Fibroblast of lung (primary cell): ENCODE results near the gene POU3F3. TPM values are rescaled to one million over a fixed set of nuclear protein-coding genes. Genes with fewer than 3 reads are reported as not detected.

Source experiments
- DNase-seq, 2 donors: peaks; one replicate each; pipeline versions ENCODE4 v3.0.0 to v3.0.0-alpha.2; 2010; ENCODE audit warnings: low read depth in 2 of 2
- H2AFZ ChIP-seq: 2 replicates; pipeline ENCODE4 v1.5.1; 2012; ENCODE audit warnings: low read length, control low read depth, inconsistent platforms
- H3K27ac ChIP-seq: 2 replicates; pipeline ENCODE4 v1.5.1; 2011; ENCODE audit warnings: low read length, control low read depth; ENCODE audit not compliant: insufficient read depth
- H3K27me3 ChIP-seq: 2 replicates; pipeline ENCODE4 v1.5.1; 2011; ENCODE audit warnings: mild to moderate bottlenecking, low read length; ENCODE audit not compliant: control insufficient read depth, insufficient read depth
- H3K36me3 ChIP-seq: 2 replicates; pipeline ENCODE4 v1.5.1; 2011; ENCODE audit warnings: low read length; ENCODE audit not compliant: control insufficient read depth, insufficient read depth
- H3K4me1 ChIP-seq: 2 replicates; pipeline ENCODE4 v1.5.1; 2011; ENCODE audit warnings: low read length; ENCODE audit not compliant: control insufficient read depth, insufficient read depth; ENCODE audit errors: extremely low read depth
- H3K4me2 ChIP-seq: 2 replicates; pipeline ENCODE4 v1.5.1; 2011; ENCODE audit warnings: low read length, control low read depth; ENCODE audit not compliant: insufficient read depth; ENCODE audit errors: extremely low read depth
- H3K4me3 ChIP-seq, 4 experiments: fragments of 200-600 bp in 1 of 4; sonication (generic) in 1 of 4; replicated peaks in 1 of 4; 2 replicates each; pipeline ENCODE4 v1.5.1; 2011 to 2016; ENCODE audit warnings: low read length in 4 of 4, low read depth in 3 of 4, mild to moderate bottlenecking in 3 of 4, control low read depth in 2 of 4, inconsistent platforms in 1 of 4, mixed read lengths in 1 of 4; ENCODE audit not compliant: insufficient read depth in 1 of 4; ENCODE audit errors: control extremely low read depth in 1 of 4
- H3K79me2 ChIP-seq: 2 replicates; pipeline ENCODE4 v1.5.1; 2012; ENCODE audit warnings: mild to moderate bottlenecking, low read length, inconsistent platforms; ENCODE audit not compliant: control insufficient read depth, insufficient read depth
- H3K9ac ChIP-seq: 2 replicates; pipeline ENCODE4 v1.5.1; 2011; ENCODE audit warnings: mild to moderate bottlenecking, low read length, control low read depth; ENCODE audit not compliant: insufficient read depth
- H3K9me3 ChIP-seq: 2 replicates; pipeline ENCODE4 v1.5.1; 2012; ENCODE audit warnings: low read depth, low read length; ENCODE audit not compliant: control insufficient read depth, insufficient read depth
- H4K20me1 ChIP-seq: 2 replicates; pipeline ENCODE4 v1.5.1; 2011; ENCODE audit warnings: low read length; ENCODE audit not compliant: control insufficient read depth, insufficient read depth; ENCODE audit errors: extremely low read depth
- EZH2 ChIP-seq: IDR thresholded peaks from 2 replicates; pipeline ENCODE4 v1.5.1; 2012; ENCODE audit warnings: low read length, control low read depth, mild to moderate bottlenecking; ENCODE audit errors: missing control alignments
- polyA plus RNA-seq, 2 donors: library from polyadenylated mRNA; depleted of rRNA in 1 of 2; stranded (reverse) in 1 of 2; unstranded in 1 of 2; fragments of >200 nt; gene quantifications; 2 replicates each; pipeline ENCODE4 v1.2.1, GENCODE V29; 2011 to 2012; ENCODE audit warnings: missing spikeins in 1 of 2
- total RNA-seq: library from RNA; depleted of rRNA; stranded (reverse); fragments of >200 nt; gene quantifications from 2 replicates; pipeline ENCODE4 v1.2.1, GENCODE V29; 2014
- TF ChIP-seq, protein P1 (sequence below), 2 donors: IDR thresholded peaks in 1 of 2; conservative IDR thresholded peaks in 1 of 2; 1 replicate in 1 of 2; 2 replicates in 1 of 2; pipeline ENCODE4 v1.5.1; 2011 to 2012; ENCODE audit warnings: low read length in 2 of 2, control low read depth in 1 of 2, inconsistent platforms in 1 of 2, low read depth in 1 of 2, mild to moderate bottlenecking in 1 of 2

The POU3F3 gene
- total and polyA plus RNA-seq, 2 donors (not counting 1 experiment from before 2014, with no cell fraction given) = 0.01 TPM; not detected in 1

DNA sequence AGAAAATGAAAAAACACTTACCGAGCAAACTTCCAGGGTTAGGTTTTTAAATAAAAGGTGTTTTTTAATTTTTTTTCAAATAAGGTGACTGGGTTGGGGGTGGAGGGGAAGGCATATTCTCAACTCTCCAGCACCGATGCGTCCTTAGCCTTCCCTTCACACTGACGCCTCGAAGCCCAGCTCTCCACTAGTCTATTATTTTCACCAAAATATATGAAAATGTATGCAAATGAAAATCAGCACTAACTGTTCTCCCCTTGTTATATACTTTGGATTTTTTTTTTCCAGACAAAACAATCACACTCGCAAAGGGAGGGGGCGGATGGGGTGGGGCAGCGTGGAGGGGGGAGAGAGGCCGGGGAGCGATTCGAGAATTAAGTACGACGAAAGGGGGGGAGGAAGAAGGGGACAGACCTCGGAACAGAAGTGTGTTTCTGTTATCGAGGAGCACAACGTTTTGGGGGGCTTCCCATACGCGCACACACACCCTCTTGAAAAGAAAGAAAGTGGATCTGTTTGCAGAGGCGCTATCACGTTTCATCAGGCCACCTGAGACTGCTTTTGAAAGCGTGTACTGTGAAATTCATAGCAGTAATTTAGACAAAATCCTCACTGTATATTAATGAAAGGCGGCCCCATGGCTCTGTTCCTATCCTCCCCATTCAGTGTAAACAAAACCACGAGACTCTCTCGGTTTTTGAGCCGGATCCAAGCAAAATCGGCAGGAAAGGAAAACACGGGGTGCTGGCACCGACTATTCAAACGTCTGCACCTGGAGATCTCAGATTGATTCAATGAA is 2.4 kb upstream of the POU3F3 start:
- H3K79me2 ChIP-seq = no peaks in the 10 kb centered on the region
- H3K4me3 ChIP-seq = no peak overlapping the region
- no peaks in the 10 kb centered on the region for H3K4me1 ChIP-seq
- H4K20me1 ChIP-seq = no peaks in the 10 kb centered on the region
- H3K27me3 ChIP-seq = peaks cover 41% of the 10 kb centered on the region
- no peak for TF ChIP-seq EZH2
- TF ChIP-seq, protein P1, sequence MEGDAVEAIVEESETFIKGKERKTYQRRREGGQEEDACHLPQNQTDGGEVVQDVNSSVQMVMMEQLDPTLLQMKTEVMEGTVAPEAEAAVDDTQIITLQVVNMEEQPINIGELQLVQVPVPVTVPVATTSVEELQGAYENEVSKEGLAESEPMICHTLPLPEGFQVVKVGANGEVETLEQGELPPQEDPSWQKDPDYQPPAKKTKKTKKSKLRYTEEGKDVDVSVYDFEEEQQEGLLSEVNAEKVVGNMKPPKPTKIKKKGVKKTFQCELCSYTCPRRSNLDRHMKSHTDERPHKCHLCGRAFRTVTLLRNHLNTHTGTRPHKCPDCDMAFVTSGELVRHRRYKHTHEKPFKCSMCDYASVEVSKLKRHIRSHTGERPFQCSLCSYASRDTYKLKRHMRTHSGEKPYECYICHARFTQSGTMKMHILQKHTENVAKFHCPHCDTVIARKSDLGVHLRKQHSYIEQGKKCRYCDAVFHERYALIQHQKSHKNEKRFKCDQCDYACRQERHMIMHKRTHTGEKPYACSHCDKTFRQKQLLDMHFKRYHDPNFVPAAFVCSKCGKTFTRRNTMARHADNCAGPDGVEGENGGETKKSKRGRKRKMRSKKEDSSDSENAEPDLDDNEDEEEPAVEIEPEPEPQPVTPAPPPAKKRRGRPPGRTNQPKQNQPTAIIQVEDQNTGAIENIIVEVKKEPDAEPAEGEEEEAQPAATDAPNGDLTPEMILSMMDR (conservative IDR thresholded peaks at IDR 0.05 in 1 of 2, IDR thresholded peaks at IDR 0.05 in 1 of 2; ENCODE audit: low read depth in 1 of 2, low read length in 2 of 2) = no peak
- no peak overlapping the region for H3K4me2 ChIP-seq
- no peak overlapping the region for H3K9ac ChIP-seq
- H2AFZ ChIP-seq = no peak overlapping the region
- no peaks in the 10 kb centered on the region for H3K36me3 ChIP-seq
- no peak for DNase-seq
- no peak overlapping the region for H3K27ac ChIP-seq
- H3K9me3 ChIP-seq = no peaks in the 10 kb centered on the region

DNA sequence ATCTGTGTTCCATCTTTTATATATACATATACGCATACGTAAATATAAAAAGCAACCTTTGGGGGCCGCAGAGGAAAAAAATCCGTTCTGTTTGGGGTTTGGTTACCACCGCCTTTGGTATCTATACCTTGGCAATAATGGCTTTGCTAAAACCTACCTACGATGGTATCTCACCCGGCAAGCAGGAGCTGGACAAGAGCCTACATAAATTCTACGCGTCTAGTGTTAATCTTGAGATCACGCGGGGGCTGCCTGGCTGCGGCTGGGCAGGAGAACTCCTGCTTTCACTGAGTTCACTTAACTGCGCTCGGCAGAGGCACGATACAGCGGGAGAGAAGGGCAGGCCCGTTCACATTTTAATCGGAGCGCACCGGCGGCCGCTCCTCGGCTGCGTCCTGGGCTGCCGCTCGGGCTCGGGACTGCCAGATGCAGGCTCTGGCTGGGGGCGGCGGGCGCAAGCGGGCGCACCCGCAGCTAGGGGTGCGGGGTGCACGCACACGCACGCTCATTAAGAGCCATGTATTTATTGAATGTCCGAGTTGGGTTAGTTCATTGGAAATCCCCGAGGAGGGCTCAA is 1.7 kb upstream of the POU3F3 start:
- Histone ChIP-seq H3K4me2 (no peak overlapping the region), H4K20me1 (no peaks in the 10 kb centered on the region), H3K9ac (no peak overlapping the region), H2AFZ (no peak overlapping the region), H3K27ac (no peak overlapping the region), H3K79me2 (no peaks in the 10 kb centered on the region), H3K27me3 (peaks cover 44% of the 10 kb centered on the region), H3K4me1 (no peaks in the 10 kb centered on the region), H3K36me3 (no peaks in the 10 kb centered on the region), H3K9me3 (no peaks in the 10 kb centered on the region), H3K4me3 (peak overlapping the region in 1 of 4 experiments; percentile 32)
- DNase-seq = peak; percentile 7 to 64
- TF ChIP-seq, protein P1 (conservative IDR thresholded peaks at IDR 0.05 in 1 of 2, IDR thresholded peaks at IDR 0.05 in 1 of 2; ENCODE audit: low read depth in 1 of 2, low read length in 2 of 2) = no peak
- peak; percentile 61 for TF ChIP-seq EZH2

DNA sequence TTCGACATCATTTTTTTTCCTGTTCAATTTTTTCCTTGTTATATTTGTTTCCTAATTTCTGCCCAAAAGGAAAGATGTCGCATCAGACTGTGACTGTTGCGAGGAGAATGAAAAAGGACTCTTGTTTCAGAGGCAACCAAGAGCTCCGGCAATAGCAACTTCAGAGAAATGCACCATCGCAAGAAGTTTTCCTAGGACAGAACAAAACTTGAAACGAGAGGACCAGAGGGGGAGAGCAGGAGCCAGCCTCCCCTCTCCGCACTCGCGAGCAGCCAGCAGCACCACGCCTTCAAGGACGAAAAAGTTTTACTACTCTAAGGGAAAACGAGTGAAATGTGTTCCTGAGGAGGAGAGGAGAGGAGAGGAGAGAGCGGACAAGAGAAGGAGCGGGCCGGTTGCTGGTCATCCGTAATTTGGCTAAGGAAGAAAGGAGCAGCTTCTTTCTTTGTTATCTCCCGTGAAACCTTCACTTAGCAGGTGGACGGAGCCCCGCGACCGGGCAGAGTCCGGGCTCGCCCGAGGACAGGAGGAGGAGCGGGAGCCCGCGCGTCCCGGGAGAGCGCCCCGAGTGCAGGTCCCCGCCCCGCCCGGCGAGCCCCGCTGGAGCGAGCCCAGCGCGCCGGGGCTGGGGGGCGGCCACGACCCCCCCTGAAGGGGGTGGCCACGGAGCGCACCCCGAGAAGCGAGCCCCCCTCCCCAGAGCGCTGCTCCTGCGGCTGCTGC is 744 bp downstream of the POU3F3 start:
- no peak overlapping the region for H3K9ac ChIP-seq
- TF ChIP-seq, protein P1 (conservative IDR thresholded peaks at IDR 0.05 in 1 of 2, IDR thresholded peaks at IDR 0.05 in 1 of 2; ENCODE audit: low read depth in 1 of 2, low read length in 2 of 2) = no peak
- TF ChIP-seq EZH2 = peak; percentile 94
- H4K20me1 ChIP-seq = no peaks in the 10 kb centered on the region
- H3K4me2 ChIP-seq = no peak overlapping the region
- no peaks in the 10 kb centered on the region for H3K4me1 ChIP-seq
- peaks cover 40% of the 10 kb centered on the region for H3K27me3 ChIP-seq
- no peak overlapping the region for H2AFZ ChIP-seq
- H3K9me3 ChIP-seq = no peaks in the 10 kb centered on the region
- H3K4me3 ChIP-seq = no peak overlapping the region
- no peaks in the 10 kb centered on the region for H3K79me2 ChIP-seq
- peak; percentile 6 to 55 for DNase-seq
- no peak overlapping the region for H3K27ac ChIP-seq
- no peaks in the 10 kb centered on the region for H3K36me3 ChIP-seq
